BLaER1 (cell line): ENCODE results near the gene MAST4.
A peak's percentile ranks its signal among the peaks of the same experiment; 100 is the strongest.

Experiments used
- H3K27ac ChIP-seq: shearing (Covaris generic); formaldehyde crosslinking; 2 replicates; pipeline ENCODE4 v1.8.1; 2022
- H3K27me3 ChIP-seq: shearing (Covaris generic); formaldehyde crosslinking; 2 replicates; pipeline ENCODE4 v1.8.1; 2022
- H3K36me3 ChIP-seq: shearing (Covaris generic); formaldehyde crosslinking; 2 replicates; pipeline ENCODE4 v1.8.1; 2022
- H3K4me1 ChIP-seq: shearing (Covaris generic); formaldehyde crosslinking; 2 replicates; pipeline ENCODE4 v1.8.1; 2022
- H3K4me2 ChIP-seq: shearing (Covaris generic); formaldehyde crosslinking; 2 replicates; pipeline ENCODE4 v1.8.1; 2022
- H3K4me3 ChIP-seq: shearing (Covaris generic); formaldehyde crosslinking; 2 replicates; pipeline ENCODE4 v1.8.1; 2022
- H3K9ac ChIP-seq: shearing (Covaris generic); formaldehyde crosslinking; 2 replicates; pipeline ENCODE4 v1.8.1; 2022
- H3K9me3 ChIP-seq: shearing (Covaris generic); formaldehyde crosslinking; 2 replicates; pipeline ENCODE4 v1.8.1; 2022
- H4K20me1 ChIP-seq: shearing (Covaris generic); formaldehyde crosslinking; 2 replicates; pipeline ENCODE4 v1.8.1; 2022
- Cebpa-rat ChIP-seq: shearing (Covaris generic); IDR thresholded peaks from 2 replicates; pipeline ENCODE4 v1.8.1; 2022

MAST4 gene

GRCh38 chr5:67098656-67099055, 502.5 kb downstream of the MAST4 start:
- H3K9me3 ChIP-seq = no peaks in the 10 kb centered on the region
- TF ChIP-seq Cebpa-rat = no peak
- H3K36me3 ChIP-seq = peaks cover 8% of the 10 kb centered on the region
- H3K4me3 ChIP-seq = no peak overlapping the region
- no peak overlapping the region for H3K27ac ChIP-seq
- no peak overlapping the region for H3K9ac ChIP-seq
- peaks cover 7% of the 10 kb centered on the region for H3K4me1 ChIP-seq
- no peaks in the 10 kb centered on the region for H4K20me1 ChIP-seq
- H3K4me2 ChIP-seq = no peak overlapping the region
- no peaks in the 10 kb centered on the region for H3K27me3 ChIP-seq

- Histone ChIP-seq H3K9me3 (no peaks in the 10 kb centered on the region), H3K4me2 (no peak overlapping the region), H3K27ac (no peak overlapping the region), H3K9ac (no peak overlapping the region), H3K4me3 (no peak overlapping the region), H4K20me1 (no peaks in the 10 kb centered on the region), H3K36me3 (peaks cover 12% of the 10 kb centered on the region), H3K4me1 (peaks cover 10% of the 10 kb centered on the region), H3K27me3 (no peaks in the 10 kb centered on the region)
- no peak for TF ChIP-seq Cebpa-rat
These were observed 504.1 kb downstream of the MAST4 start for GRCh38 chr5:67100301-67100700.

- H3K4me2 ChIP-seq = no peak overlapping the region
- H3K4me3 ChIP-seq = no peak overlapping the region
- H3K9me3 ChIP-seq = no peaks in the 10 kb centered on the region
- no peak overlapping the region for H3K9ac ChIP-seq
- peaks cover 10% of the 10 kb centered on the region for H3K4me1 ChIP-seq
- H4K20me1 ChIP-seq = no peaks in the 10 kb centered on the region
- H3K27ac ChIP-seq = no peak overlapping the region
- peaks cover 31% of the 10 kb centered on the region for H3K36me3 ChIP-seq
- TF ChIP-seq Cebpa-rat = no peak
- H3K27me3 ChIP-seq = no peaks in the 10 kb centered on the region
These were observed 506.5 kb downstream of the MAST4 start for GRCh38 chr5:67102708-67103107.

GRCh38 chr5:67104859-67105258, 508.7 kb downstream of the MAST4 start:
- Histone ChIP-seq H3K4me2 (no peak overlapping the region), H3K27me3 (no peaks in the 10 kb centered on the region), H3K9ac (no peak overlapping the region), H3K27ac (no peak overlapping the region), H3K9me3 (no peaks in the 10 kb centered on the region), H3K36me3 (peaks cover 32% of the 10 kb centered on the region), H3K4me3 (no peak overlapping the region), H3K4me1 (peaks cover 10% of the 10 kb centered on the region), H4K20me1 (no peaks in the 10 kb centered on the region)
- no peak for TF ChIP-seq Cebpa-rat

- no peak overlapping the region for H3K27ac ChIP-seq
- H3K9me3 ChIP-seq = no peaks in the 10 kb centered on the region
- H3K36me3 ChIP-seq = peaks cover 32% of the 10 kb centered on the region
- H3K4me2 ChIP-seq = no peak overlapping the region
- H3K9ac ChIP-seq = no peak overlapping the region
- H4K20me1 ChIP-seq = no peaks in the 10 kb centered on the region
- H3K4me3 ChIP-seq = no peak overlapping the region
- TF ChIP-seq Cebpa-rat = no peak
- no peaks in the 10 kb centered on the region for H3K27me3 ChIP-seq
- H3K4me1 ChIP-seq = peaks cover 10% of the 10 kb centered on the region
These were observed 509.1 kb downstream of the MAST4 start for GRCh38 chr5:67105270-67105669.

GRCh38 chr5:67106626-67107342, 510.6 kb downstream of the MAST4 start:
- no peak overlapping the region for H3K27ac ChIP-seq
- no peak overlapping the region for H3K4me3 ChIP-seq
- no peaks in the 10 kb centered on the region for H3K27me3 ChIP-seq
- no peak overlapping the region for H3K4me2 ChIP-seq
- H3K36me3 ChIP-seq = peaks cover 37% of the 10 kb centered on the region
- no peaks in the 10 kb centered on the region for H4K20me1 ChIP-seq
- no peak for TF ChIP-seq Cebpa-rat
- H3K9ac ChIP-seq = no peak overlapping the region
- peaks cover 10% of the 10 kb centered on the region for H3K4me1 ChIP-seq
- H3K9me3 ChIP-seq = no peaks in the 10 kb centered on the region

- no peaks in the 10 kb centered on the region for H3K9me3 ChIP-seq
- no peak overlapping the region for H3K4me3 ChIP-seq
- no peaks in the 10 kb centered on the region for H3K27me3 ChIP-seq
- peaks cover 9% of the 10 kb centered on the region for H3K4me1 ChIP-seq
- H3K4me2 ChIP-seq = no peak overlapping the region
- no peak overlapping the region for H3K9ac ChIP-seq
- H3K27ac ChIP-seq = no peak overlapping the region
- TF ChIP-seq Cebpa-rat = no peak
- peaks cover 46% of the 10 kb centered on the region for H3K36me3 ChIP-seq
- no peaks in the 10 kb centered on the region for H4K20me1 ChIP-seq
These were observed 515.6 kb downstream of the MAST4 start for GRCh38 chr5:67111779-67112178.

- Histone ChIP-seq H3K4me2 (peak overlapping the region; percentile 28; the same call in 1 of the 2 replicates), H3K4me1 (peaks cover 9% of the 10 kb centered on the region), H3K27ac (no peak overlapping the region), H3K36me3 (peaks cover 57% of the 10 kb centered on the region), H3K9ac (no peak overlapping the region), H4K20me1 (no peaks in the 10 kb centered on the region), H3K27me3 (no peaks in the 10 kb centered on the region), H3K4me3 (no peak overlapping the region), H3K9me3 (no peaks in the 10 kb centered on the region)
- TF ChIP-seq Cebpa-rat = no peak
These were observed 519.1 kb downstream of the MAST4 start for GRCh38 chr5:67115246-67115645.

GRCh38 chr5:67115817-67116216, 519.6 kb downstream of the MAST4 start:
- Histone ChIP-seq H4K20me1 (no peaks in the 10 kb centered on the region), H3K9me3 (no peaks in the 10 kb centered on the region), H3K27me3 (no peaks in the 10 kb centered on the region), H3K27ac (no peak overlapping the region), H3K9ac (no peak overlapping the region), H3K4me2 (no peak overlapping the region), H3K4me3 (no peak overlapping the region), H3K36me3 (peaks cover 55% of the 10 kb centered on the region), H3K4me1 (peaks cover 9% of the 10 kb centered on the region)
- TF ChIP-seq Cebpa-rat = no peak

GRCh38 chr5:67118050-67118620, 521.9 kb downstream of the MAST4 start:
- no peak overlapping the region for H3K9ac ChIP-seq
- H3K4me3 ChIP-seq = no peak overlapping the region
- H3K36me3 ChIP-seq = peaks cover 36% of the 10 kb centered on the region
- peaks cover 27% of the 10 kb centered on the region for H3K4me1 ChIP-seq
- no peaks in the 10 kb centered on the region for H4K20me1 ChIP-seq
- no peak overlapping the region for H3K27ac ChIP-seq
- no peak for TF ChIP-seq Cebpa-rat
- no peaks in the 10 kb centered on the region for H3K9me3 ChIP-seq
- H3K4me2 ChIP-seq = no peak overlapping the region
- H3K27me3 ChIP-seq = no peaks in the 10 kb centered on the region
